ENCODE data around the gene SEC24C.
"Not testable (repeated sequence)": the region's sequence is repeated elsewhere in the genome, so short reads cannot be mapped to it uniquely, and the experiment has no call there.

The SEC24C gene

GRCh38 chr10:73791871-73792400 is 47.8 kb downstream of the SEC24C start:
- no peak overlapping the region for H2AFZ ChIP-seq
- TF ChIP-seq, protein P1, sequence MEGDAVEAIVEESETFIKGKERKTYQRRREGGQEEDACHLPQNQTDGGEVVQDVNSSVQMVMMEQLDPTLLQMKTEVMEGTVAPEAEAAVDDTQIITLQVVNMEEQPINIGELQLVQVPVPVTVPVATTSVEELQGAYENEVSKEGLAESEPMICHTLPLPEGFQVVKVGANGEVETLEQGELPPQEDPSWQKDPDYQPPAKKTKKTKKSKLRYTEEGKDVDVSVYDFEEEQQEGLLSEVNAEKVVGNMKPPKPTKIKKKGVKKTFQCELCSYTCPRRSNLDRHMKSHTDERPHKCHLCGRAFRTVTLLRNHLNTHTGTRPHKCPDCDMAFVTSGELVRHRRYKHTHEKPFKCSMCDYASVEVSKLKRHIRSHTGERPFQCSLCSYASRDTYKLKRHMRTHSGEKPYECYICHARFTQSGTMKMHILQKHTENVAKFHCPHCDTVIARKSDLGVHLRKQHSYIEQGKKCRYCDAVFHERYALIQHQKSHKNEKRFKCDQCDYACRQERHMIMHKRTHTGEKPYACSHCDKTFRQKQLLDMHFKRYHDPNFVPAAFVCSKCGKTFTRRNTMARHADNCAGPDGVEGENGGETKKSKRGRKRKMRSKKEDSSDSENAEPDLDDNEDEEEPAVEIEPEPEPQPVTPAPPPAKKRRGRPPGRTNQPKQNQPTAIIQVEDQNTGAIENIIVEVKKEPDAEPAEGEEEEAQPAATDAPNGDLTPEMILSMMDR (IDR thresholded peaks at IDR 0.05), result no peak

GRCh38 chr10:73793456-73793855 is 49.3 kb downstream of the SEC24C start:
- TF ChIP-seq, protein P1 (IDR thresholded peaks at IDR 0.05), result no peak

More at GRCh38 chr10:73791871-73792400, 47.8 kb downstream of the SEC24C start:
- Histone ChIP-seq H3K4me3 (ENCODE audit: low read depth, low read length) (no peak overlapping the region), H3K4me1 (peaks cover 5% of the 10 kb centered on the region), H3K36me3 (ENCODE audit: control insufficient read depth, insufficient read depth, low read length) (no peaks in the 10 kb centered on the region), H3K79me2 (peaks cover 16% of the 10 kb centered on the region), H3K27ac (no peak overlapping the region), H3K9ac (no peak overlapping the region), H3K27me3 (ENCODE audit: control insufficient read depth, insufficient read depth, low read length) (no peaks in the 10 kb centered on the region), H3K9me3 (ENCODE audit: control insufficient read depth, low read length) (no peaks in the 10 kb centered on the region), H3K4me2 (ENCODE audit: low read length) (no peak overlapping the region)

GRCh38 chr10:73795491-73795890 is 51.3 kb downstream of the SEC24C start:
- not testable (repeated sequence) for H2AFZ ChIP-seq; H3K36me3 ChIP-seq (ENCODE audit: control insufficient read depth, insufficient read depth, low read length); H3K79me2 ChIP-seq; H3K9ac ChIP-seq; H3K27me3 ChIP-seq (ENCODE audit: control insufficient read depth, insufficient read depth, low read length); H3K4me3 ChIP-seq (ENCODE audit: low read depth, low read length); H3K4me2 ChIP-seq (ENCODE audit: low read length); H3K9me3 ChIP-seq (ENCODE audit: control insufficient read depth, low read length); H3K27ac ChIP-seq; H3K4me1 ChIP-seq

More at GRCh38 chr10:73793456-73793855, 49.3 kb downstream of the SEC24C start:
- Histone ChIP-seq H2AFZ (no peak overlapping the region), H3K79me2 (peaks cover 6% of the 10 kb centered on the region), H3K36me3 (ENCODE audit: control insufficient read depth, insufficient read depth, low read length) (no peaks in the 10 kb centered on the region), H3K9me3 (ENCODE audit: control insufficient read depth, low read length) (no peaks in the 10 kb centered on the region), H3K27me3 (ENCODE audit: control insufficient read depth, insufficient read depth, low read length) (no peaks in the 10 kb centered on the region), H3K4me2 (ENCODE audit: low read length) (no peak overlapping the region), H3K4me3 (ENCODE audit: low read depth, low read length) (no peak overlapping the region), H3K9ac (no peak overlapping the region), H3K27ac (no peak overlapping the region), H3K4me1 (no peaks in the 10 kb centered on the region)

GRCh38 chr10:73796035-73796434 is 51.9 kb downstream of the SEC24C start:
- H3K4me1 ChIP-seq; H3K4me3 ChIP-seq (ENCODE audit: low read depth, low read length); H3K9ac ChIP-seq; H3K27me3 ChIP-seq (ENCODE audit: control insufficient read depth, insufficient read depth, low read length); H3K9me3 ChIP-seq (ENCODE audit: control insufficient read depth, low read length); H3K79me2 ChIP-seq; H3K27ac ChIP-seq; H2AFZ ChIP-seq; H3K36me3 ChIP-seq (ENCODE audit: control insufficient read depth, insufficient read depth, low read length); H3K4me2 ChIP-seq (ENCODE audit: low read length): not testable (repeated sequence)

DNA sequence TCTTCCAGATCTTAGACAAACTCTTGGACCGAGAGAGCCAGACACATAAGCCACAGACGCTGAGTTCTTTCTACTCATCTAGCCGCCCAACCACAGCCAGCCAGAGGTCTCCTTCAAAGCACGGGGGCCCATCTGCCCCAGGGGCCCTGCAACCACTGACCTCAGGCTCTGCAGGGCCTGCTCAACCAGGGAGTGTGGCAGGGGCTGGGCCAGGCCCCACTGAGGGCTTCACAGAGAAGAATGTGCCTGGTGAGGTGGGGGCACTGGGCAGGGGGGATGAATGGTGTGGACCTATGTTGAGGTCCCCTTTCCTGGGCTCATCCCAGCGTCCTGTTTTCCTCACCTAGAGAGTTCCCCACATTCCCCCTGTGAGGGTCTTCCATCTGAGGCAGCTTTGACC is 52.6 kb downstream of the SEC24C start:
- Histone ChIP-seq H3K4me1 (no peaks in the 10 kb centered on the region), H3K9me3 (ENCODE audit: control insufficient read depth, low read length) (no peaks in the 10 kb centered on the region), H2AFZ (no peak overlapping the region), H3K27ac (no peak overlapping the region), H3K4me2 (ENCODE audit: low read length) (no peak overlapping the region), H3K36me3 (ENCODE audit: control insufficient read depth, insufficient read depth, low read length) (no peaks in the 10 kb centered on the region), H3K9ac (no peak overlapping the region), H3K4me3 (ENCODE audit: low read depth, low read length) (no peak overlapping the region), H3K79me2 (no peaks in the 10 kb centered on the region), H3K27me3 (ENCODE audit: control insufficient read depth, insufficient read depth, low read length) (no peaks in the 10 kb centered on the region)
- TF ChIP-seq, protein P1 (IDR thresholded peaks at IDR 0.05), result no peak
